ENCODE results near the gene TAAR9.

TAAR9 gene

DNA sequence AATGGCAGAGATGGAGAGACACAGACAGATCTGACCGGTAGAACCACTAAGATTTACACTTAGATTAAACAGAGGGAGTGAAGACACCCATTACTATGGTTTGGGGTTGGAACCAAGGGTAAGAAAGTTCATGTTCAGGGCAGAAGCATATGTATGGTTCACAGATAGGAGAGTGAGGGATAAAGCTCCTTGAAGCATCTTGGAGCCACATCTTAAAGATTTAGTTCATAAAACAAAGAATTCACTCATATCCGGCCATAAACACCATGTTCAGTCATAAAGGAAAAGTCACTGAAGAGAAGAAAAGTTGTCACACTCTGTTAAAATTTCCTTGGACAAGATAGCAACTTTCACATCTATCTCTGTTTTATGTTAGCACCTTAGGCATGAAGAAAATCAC, 43.1 kb upstream of the TAAR9 start:
- DNase-seq (ENCODE audit: low spot score) = no peak
- TF ChIP-seq, protein P1, sequence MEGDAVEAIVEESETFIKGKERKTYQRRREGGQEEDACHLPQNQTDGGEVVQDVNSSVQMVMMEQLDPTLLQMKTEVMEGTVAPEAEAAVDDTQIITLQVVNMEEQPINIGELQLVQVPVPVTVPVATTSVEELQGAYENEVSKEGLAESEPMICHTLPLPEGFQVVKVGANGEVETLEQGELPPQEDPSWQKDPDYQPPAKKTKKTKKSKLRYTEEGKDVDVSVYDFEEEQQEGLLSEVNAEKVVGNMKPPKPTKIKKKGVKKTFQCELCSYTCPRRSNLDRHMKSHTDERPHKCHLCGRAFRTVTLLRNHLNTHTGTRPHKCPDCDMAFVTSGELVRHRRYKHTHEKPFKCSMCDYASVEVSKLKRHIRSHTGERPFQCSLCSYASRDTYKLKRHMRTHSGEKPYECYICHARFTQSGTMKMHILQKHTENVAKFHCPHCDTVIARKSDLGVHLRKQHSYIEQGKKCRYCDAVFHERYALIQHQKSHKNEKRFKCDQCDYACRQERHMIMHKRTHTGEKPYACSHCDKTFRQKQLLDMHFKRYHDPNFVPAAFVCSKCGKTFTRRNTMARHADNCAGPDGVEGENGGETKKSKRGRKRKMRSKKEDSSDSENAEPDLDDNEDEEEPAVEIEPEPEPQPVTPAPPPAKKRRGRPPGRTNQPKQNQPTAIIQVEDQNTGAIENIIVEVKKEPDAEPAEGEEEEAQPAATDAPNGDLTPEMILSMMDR (IDR thresholded peaks at IDR 0.05) = no peak
- Histone ChIP-seq H3K4me3 (no peak overlapping the region), H3K27ac (no peak overlapping the region)

DNA sequence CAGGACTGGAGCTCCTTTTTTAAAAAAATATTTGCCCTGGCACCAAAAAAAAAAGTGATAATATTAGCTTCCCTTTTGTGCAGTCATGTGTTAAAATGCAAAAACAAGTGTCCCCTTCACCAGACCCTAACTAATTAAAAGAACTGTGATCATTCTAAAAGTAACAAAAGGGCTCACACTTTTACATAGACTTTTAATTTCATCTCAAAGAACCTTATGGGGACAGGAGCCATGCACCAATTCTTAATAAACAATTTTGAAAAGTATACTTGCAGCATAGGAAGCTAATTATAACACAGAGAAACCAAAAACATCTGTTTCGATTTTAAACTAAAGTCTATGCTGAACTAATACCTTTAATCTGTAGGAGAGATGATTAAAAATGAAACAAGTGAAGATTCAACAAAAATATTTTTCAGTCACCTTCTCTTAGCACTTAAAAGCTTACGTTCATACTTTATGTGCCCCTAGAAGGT, 42.4 kb upstream of the TAAR9 start:
- Histone ChIP-seq H3K27ac (no peak overlapping the region), H3K4me3 (no peak overlapping the region)
- TF ChIP-seq, protein P1 (IDR thresholded peaks at IDR 0.05) = no peak
- DNase-seq (ENCODE audit: low spot score) = no peak

DNA sequence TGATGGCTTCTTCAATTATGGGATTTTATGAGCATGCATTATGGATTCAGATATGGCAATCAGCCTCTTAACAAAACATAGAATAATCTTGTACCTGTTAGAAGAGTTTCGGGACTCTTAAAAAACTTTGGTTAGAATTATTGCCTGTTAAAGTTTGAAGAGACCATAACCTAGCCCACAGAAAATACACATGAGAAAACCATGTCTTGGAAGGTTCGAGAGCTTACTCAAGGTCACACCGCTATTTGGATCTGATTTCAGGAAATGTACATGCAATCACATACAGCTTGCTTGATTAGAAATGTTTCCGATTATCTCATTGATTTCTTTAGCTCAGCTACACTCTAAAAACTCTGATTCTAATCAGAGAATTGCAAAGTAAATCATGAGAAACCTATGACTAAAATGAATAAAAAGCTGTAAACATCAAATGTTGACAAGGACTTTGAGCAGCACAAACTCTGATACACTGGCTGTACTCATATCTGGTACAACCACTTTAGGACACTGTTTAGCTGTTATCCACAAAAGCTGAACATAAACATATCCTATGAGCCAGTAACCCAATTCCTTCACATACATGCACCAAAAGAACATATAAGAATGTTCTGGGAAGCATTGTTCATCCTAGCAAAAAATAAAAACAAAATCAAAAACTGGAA, 41.4 kb upstream of the TAAR9 start:
- H3K27ac ChIP-seq = no peak overlapping the region
- no peak overlapping the region for H3K4me3 ChIP-seq
- TF ChIP-seq, protein P1 (IDR thresholded peaks at IDR 0.05) = no peak
- DNase-seq (ENCODE audit: low spot score) = no peak

DNA sequence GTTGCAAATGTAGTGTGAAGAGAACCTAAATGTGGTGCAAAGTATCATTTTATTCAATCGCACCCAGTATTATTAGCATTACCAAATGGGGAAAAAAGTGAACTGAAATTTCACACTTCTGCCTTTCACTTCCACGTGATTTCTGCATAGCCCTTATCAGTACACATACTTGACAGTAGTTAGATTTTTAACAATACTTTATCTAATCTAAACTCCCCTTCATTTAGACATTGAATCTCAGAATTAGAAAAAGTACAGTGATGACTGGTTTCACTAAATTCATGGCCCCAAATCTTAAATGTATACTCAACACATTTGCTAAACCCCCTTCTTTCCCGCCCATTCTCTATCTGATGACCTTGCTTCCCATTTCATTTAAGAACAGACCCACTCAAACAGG, 39.4 kb upstream of the TAAR9 start:
- DNase-seq (ENCODE audit: low spot score) = no peak
- H3K27ac ChIP-seq = no peak overlapping the region
- no peak overlapping the region for H3K4me3 ChIP-seq
- TF ChIP-seq, protein P1 (IDR thresholded peaks at IDR 0.05) = no peak

DNA sequence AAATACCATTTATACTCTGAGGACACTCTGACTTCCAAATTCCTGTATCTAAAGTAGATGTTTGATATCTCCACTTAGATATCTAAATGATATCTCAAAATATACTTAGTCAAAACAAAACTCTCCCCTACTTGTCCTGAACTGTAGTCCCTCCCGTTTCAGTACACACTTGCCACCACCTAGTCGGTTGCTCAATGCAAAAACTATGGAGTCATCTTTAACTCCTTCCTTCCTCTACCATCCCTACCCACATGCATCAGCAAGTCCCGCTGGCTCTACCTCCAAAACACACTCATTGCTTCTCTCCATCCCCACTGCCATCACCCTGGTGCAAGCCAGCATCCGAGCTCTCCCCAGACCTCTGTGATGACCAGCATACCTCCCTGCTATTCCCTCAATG, 38.3 kb upstream of the TAAR9 start:
- DNase-seq (ENCODE audit: low spot score) = no peak
- TF ChIP-seq, protein P1 (IDR thresholded peaks at IDR 0.05) = no peak
- Histone ChIP-seq H3K4me3 (no peak overlapping the region), H3K27ac (no peak overlapping the region)

DNA sequence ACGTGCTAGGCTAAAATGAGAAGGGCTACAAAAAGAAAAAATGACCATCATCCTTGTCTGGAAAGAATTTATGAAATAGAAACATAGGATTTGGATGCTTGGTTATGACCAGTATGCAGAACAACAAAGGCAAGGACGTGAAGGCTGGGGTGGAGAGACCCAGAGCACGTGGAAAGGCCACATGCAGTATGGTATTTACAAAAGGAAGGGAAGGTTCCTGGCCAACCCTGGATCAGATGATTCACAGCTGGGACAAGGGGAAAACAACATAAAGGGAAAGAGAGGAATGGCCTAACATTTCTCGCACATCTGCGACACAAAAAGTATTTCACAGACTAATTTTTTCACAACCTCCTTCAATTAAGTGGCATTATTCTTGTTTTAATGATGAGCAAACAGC, 33.3 kb upstream of the TAAR9 start:
- H3K27ac ChIP-seq = peak overlapping the region in 1 of 2 donors; percentile 16
- H3K4me3 ChIP-seq = peak overlapping the region; percentile 12
- TF ChIP-seq, protein P1 (IDR thresholded peaks at IDR 0.05) = no peak
- no peak for DNase-seq (ENCODE audit: low spot score)

DNA sequence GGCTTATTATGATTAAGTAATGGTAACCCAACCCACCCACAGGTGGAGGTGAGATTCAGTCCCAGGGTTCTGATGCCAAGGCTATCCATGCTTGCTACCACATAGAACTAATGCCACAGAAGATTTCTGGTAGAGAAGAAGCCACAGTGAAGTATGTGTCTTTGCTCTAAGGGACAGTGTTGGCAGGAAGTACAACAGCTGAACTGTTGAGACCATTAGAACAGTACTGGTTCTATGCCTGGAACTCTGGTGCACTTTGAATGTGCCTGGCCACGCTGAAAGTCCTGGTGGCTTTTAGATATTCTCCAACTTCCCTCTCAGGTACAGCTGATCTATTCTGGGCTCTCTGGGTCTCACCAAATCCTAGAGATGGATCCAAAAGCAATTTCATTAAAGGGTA, 32.9 kb upstream of the TAAR9 start:
- Histone ChIP-seq H3K4me3 (peak overlapping the region; percentile 12), H3K27ac (peak overlapping the region in 1 of 2 donors; percentile 16)
- no peak for DNase-seq (ENCODE audit: low spot score)
- TF ChIP-seq, protein P1 (IDR thresholded peaks at IDR 0.05) = no peak
